NOMO-1 (cell line): ENCODE measurements around the gene RPTOR.

Source experiments
- DNase-seq, 2 experiments: peaks; one replicate each; lab custom pipeline; 2025; ENCODE audit not compliant: unreplicated experiment in 2 of 2; lab: John Stamatoyannopoulos, UW

RPTOR gene

GRCh38 chr17:80947200-80947940 lies 402.7 kb downstream of the RPTOR start:
- no peak for DNase-seq

DNA sequence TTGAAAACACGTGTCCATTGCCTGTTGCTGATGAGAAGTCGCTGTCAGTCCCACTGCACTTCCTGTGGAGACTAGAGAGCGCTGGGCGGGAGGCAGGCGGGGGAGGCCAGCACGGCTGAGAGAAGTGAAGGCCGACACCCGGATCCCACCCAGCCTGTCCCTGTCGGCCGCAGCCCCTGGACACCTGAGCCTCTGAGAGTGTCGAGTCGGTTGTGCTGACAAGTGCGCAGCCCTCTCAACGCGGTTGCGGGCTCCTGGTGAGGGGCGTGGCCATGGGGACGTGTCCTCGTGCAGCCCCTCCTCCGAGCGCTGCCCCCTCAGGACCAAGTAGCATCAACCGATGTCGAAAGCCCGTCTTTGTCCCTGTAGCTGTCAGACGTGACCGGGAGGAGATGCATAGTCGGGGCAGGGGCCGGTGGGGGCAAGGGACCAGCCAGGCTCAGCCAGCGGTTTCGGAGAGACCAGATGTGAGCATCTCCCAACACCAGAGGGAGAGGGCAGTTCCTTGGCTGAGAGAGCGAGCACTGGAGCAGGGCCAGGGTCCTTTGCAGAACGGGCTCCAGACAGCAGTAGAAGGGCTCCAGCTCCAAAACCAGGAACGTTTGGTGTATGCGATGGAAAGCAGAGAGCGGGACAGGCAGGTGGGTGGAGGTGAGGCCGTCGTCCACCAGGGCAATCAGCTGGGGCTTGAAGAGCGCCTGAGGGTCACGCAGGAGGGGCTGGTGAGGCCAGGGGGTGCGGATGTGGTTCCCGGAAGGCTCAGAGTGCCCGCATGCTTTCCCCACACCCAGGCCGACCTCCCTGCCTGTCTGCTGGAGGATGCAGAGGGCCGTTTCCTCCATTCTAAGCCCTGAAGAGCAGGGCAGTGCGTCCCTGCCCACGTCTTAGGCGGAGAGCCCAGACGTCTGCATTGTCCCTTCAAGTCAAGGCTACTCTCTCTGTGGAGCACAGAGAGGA lies 403.7 kb downstream of the RPTOR start:
- no peak for DNase-seq

GRCh38 chr17:80948976-80949450 lies 404.4 kb downstream of the RPTOR start:
- DNase-seq, result no peak

GRCh38 chr17:80949451-80950421 lies 405.1 kb downstream of the RPTOR start:
- DNase-seq, result no peak

- no peak for DNase-seq
Measured at GRCh38 chr17:80950466-80951120, 406.0 kb downstream of the RPTOR start.

DNA sequence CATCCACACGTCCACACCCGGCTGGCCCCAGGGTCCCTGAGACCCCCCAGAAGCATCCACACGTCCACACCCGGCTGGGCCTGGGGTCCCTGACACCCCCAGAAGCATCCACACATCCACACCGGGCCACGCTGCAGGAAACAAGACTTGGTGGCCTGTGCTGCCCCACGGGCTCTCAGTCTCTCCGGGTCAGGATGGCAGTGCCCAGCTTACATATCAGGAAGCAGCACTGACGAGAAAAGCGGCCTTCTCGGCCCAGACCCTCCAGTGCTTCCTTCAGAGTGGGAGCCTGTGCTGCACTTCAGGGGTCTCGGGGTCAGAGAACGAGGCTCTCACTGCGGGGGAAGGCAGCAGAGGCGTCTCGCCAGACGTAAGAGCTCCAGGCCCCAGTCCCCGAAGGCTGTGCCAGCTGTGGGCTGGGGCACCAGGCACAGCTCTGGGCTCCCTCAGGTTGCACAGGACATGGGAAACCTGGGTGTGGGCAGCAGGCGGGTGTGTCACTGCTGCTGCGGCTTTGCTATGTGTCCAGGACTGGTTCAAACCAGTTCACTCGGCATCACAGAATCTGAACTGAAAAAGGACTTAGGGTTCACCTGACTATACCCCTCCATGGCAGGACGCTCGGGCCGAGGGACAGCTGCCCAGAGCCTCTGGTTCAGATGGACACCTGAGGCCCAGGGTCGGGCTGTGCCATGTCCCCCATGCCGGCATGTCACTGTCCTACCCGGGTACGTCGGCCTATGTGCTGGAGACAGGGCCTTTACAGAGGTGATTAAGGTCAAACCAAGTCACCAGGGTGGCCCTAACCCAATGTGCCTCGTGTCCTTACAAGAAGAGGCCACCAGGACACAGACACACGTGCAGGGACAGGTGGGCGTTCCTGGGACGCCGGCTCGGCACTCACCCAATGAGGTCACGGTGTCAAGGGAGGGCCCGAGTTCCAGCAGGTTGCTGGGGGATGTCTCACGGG lies 406.8 kb downstream of the RPTOR start:
- DNase-seq, result no peak

DNA sequence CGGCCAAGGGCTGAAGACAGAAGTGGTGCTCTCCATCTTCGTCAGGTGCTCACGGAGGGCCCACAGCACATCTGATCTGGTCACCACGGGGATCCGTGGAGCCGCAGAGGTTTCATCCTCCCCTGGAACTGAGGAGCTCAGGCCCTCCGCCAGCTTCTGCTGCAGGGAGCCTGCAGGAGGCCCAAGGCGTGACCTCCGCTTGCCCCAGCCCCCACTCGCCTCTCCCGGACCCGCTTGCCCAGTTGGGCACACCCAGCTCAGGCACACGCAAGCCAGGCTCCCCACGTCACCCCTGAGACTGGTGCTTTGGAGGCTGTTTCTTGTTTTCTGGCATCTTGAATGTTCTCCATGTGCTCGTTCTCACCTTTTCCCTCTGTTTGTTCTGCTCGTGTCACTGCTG lies 407.7 kb downstream of the RPTOR start:
- no peak for DNase-seq

DNA sequence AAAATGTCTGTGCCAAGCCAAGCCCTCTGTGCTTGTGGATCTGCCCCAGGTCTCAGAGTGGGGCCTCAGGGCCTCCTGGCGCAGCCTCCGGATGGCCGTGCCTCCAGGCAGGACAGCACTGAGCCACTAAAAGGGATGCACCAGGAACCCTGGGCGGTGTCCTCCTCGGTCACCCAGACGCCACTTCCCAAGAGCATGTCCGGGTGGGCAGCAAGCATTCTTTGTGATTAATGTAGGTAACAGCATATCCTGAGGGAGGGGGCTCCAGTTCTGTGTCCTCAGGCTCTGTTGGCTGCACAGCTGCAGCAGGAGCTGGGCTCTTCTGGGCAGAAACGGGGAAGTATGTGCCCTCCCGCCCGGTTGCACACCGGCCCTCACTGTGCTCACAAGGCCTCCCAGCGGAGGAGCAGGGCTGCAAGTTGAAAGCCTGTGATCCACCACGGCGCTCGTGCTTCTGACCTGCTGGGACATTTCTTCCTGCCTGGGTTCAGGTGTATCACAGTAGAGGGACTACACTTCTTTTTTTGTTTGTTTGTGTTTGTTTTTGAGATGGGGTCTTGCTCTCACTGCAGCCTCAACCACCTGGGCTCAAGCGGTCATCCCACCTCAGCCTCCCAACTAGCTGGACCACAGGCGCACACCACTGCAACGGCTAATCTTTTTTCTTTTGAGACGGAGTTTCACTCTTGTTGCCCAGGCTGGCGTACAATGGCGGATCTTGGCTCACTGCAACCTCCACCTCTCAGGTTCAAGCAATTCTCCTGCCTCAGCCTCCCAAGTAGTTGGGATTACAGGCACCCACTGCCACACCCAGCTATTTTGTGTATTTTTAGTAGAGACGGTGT lies 409.1 kb downstream of the RPTOR start:
- no peak for DNase-seq

DNA sequence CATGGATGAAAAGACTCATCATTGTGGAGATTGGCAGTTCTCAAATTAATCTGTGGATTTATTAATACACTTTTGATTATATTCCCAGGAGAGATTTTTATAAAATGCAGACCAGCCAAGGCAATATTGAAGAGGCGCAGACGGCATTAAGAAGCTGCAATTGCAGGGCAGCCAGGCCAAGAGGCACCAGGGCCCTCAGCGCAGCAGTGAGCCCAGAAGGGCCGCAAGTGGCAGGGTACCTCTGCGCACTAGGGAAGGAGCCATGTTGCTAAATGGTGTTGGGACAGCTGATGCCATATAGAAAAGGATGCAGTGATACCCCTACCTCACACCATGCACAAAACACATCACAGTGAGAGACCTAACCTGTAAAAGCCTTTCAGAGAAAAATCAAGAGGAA lies 410.4 kb downstream of the RPTOR start:
- no peak for DNase-seq

DNA sequence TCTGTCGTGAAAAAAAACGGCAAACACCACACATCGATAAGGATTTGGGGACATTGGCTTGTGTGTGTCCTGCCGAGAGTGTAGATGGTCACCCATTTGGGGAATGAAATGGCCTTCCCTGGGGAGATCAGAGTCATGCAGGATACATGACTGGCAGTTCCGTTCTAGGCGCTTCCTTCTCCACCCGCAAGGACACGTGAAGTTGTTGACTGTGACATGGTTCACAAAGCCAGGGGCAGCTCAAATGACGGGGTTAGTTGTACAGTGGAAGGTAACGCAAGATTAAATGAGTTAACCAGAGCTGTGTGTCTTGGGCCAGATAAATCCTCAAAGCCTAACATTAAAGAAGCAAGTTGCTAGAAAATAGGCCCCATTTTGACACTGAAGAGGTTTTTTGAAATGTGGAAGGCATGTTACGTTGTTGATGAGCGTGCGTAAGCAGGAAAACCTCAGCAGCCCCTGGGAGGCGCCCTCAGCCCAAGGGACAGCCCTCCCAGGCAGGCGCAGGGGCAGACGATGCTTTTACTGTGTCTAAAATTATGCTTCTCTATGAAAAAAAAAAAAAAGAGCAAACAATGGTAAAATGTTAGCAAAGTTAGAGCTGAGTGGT lies 411.1 kb downstream of the RPTOR start:
- no peak for DNase-seq

GRCh38 chr17:80956321-80957190 lies 411.9 kb downstream of the RPTOR start:
- no peak for DNase-seq

- DNase-seq, result no peak
Measured at GRCh38 chr17:80957461-80957941, 412.9 kb downstream of the RPTOR start.

DNA sequence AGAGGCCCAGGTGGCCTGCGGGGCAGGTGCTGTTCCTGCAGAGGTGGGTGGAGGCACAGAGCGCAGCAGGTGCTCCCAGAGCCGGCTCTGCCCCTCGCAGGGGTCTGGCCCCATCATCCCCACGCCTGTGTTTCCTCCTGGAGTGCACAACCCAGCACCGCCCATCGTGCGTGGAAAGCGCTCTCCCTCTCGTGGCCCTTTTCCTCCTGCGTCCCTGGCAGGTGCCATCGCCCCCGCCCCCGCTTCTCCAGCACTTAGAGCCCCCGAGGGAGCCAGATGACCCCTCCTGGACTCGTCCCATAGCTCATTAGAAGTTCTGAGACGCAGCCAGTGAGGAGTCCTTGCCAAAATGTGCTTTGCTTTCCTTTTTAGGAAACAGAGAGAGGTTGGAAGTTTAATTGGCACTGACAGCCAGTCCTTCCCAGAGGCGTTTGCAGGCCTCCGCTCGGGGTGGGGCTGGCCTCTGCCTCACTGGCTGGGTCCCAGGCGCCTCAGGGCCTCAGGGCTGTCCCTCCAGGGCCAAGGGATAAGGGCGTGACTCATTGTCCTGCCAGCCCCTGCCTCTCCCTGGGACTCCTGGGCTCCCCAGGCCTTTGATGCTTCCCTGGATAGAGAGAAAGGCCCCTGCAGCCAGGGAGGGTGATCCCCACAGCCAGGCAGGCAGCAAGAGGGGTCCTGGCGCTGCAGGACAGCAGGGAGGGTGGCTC lies 414.8 kb downstream of the RPTOR start:
- no peak for DNase-seq

- DNase-seq, result no peak
Measured at GRCh38 chr17:80960037-80960796, 415.6 kb downstream of the RPTOR start.

DNA sequence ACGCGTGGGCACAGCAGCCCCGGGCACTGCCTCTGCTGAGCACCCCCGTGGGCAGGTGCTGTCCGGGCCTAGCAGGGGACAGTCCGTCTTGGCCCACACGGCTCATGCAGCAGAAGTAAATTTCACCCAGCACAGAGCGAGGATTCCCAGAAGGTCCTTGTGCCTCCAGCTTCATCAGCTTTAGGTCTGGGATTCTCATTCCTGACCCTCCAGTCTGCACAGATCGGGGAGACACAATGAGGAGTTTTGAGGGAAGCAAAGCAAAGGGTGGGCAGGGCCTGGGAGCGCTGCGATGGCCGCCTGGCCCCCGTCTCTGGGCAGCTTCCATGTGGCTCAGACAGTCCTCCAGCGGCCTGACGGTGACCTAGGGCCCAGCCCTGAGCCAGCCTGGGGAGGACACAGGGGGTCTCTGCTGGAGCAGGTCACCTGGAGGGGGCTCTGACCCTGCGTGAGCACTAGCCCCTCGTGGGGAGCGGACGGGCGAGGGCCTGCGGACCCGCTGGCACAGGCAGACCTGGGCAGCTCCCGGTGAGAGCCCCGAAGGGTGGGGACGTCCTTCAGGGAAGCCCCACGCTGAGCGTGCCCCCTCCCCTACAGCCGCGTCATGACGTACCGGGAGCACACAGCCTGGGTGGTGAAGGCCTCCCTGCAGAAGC lies 416.3 kb downstream of the RPTOR start:
- DNase-seq, result no peak
